Bronchial epithelial cell (primary cell): Measurements from ENCODE around the gene NHEJ1. TPM values are rescaled to one million over a fixed set of nuclear protein-coding genes. Genes with fewer than 3 reads are reported as not detected.

Source experiments
- DNase-seq: peaks from one replicate; pipeline ENCODE4 v3.0.0-alpha.2; 2010; ENCODE audit warnings: low read depth
- FAIRE-seq: peaks from 2 replicates; lab custom pipeline; 2011; peaks lifted over from hg19 to GRCh38; lab: Jason Lieb, UNC
- H3K27me3 ChIP-seq: 2 replicates; pipeline ENCODE4 v1.5.1; 2011; ENCODE audit warnings: low read length; ENCODE audit not compliant: control insufficient read depth, insufficient read depth
- H3K36me3 ChIP-seq: 2 replicates; pipeline ENCODE4 v1.5.1; 2011; ENCODE audit warnings: low read length; ENCODE audit not compliant: control insufficient read depth, insufficient read depth
- H3K4me3 ChIP-seq: 2 replicates; pipeline ENCODE4 v1.5.1; 2011; ENCODE audit warnings: mild to moderate bottlenecking, low read depth, low read length, control low read depth
- total RNA-seq: library from RNA; depleted of rRNA; stranded (reverse); fragments of >200 nt; gene quantifications from 2 replicates; pipeline ENCODE4 v1.2.1, GENCODE V29; 2014
- TF ChIP-seq, protein P1 (sequence below): IDR thresholded peaks from 2 replicates; pipeline ENCODE4 v1.5.1; 2011; ENCODE audit warnings: mild to moderate bottlenecking, moderate library complexity, low read length, control low read depth, inconsistent platforms; ENCODE audit not compliant: insufficient read depth, severe bottlenecking

The NHEJ1 gene
- total RNA-seq, 1 donor from 2014 or later, result 22.1 TPM

- Histone ChIP-seq H3K4me3 (no peak overlapping the region), H3K27me3 (no peaks in the 10 kb centered on the region), H3K36me3 (no peaks in the 10 kb centered on the region)
- TF ChIP-seq, protein P1, sequence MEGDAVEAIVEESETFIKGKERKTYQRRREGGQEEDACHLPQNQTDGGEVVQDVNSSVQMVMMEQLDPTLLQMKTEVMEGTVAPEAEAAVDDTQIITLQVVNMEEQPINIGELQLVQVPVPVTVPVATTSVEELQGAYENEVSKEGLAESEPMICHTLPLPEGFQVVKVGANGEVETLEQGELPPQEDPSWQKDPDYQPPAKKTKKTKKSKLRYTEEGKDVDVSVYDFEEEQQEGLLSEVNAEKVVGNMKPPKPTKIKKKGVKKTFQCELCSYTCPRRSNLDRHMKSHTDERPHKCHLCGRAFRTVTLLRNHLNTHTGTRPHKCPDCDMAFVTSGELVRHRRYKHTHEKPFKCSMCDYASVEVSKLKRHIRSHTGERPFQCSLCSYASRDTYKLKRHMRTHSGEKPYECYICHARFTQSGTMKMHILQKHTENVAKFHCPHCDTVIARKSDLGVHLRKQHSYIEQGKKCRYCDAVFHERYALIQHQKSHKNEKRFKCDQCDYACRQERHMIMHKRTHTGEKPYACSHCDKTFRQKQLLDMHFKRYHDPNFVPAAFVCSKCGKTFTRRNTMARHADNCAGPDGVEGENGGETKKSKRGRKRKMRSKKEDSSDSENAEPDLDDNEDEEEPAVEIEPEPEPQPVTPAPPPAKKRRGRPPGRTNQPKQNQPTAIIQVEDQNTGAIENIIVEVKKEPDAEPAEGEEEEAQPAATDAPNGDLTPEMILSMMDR, result no peak
- FAIRE-seq, result no peak
- no peak for DNase-seq
Observed at GRCh38 chr2:219131744-219132143, 28.9 kb downstream of the NHEJ1 start.

- FAIRE-seq (no peak), DNase-seq (no peak)
- Histone ChIP-seq H3K4me3 (no peak overlapping the region), H3K36me3 (no peaks in the 10 kb centered on the region), H3K27me3 (no peaks in the 10 kb centered on the region)
- TF ChIP-seq, protein P1, result no peak
Observed at GRCh38 chr2:219131327-219131726, 29.3 kb downstream of the NHEJ1 start.

DNA sequence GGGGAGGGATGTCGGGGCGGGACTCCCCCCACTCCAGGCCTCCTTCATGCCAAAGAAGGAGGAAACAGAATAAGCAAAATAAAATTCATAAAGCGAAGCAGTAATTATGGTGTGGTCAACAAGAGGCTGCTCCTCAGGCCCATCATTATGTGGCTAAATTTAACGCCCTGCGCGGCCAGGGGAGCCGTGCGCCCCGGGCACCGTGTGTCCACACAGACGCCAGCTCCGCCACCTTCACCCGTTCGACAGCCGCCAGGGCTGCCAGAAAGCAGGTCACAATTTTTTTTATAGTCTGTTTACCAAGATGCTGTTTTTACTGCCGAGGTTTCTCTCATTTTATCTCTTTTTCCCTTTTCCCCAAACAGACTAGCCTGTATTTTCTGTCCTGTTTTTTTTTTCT lies 31.0 kb downstream of the NHEJ1 start:
- DNase-seq (no peak), FAIRE-seq (no peak)
- no peaks in the 10 kb centered on the region for H3K36me3 ChIP-seq
- H3K27me3 ChIP-seq, result no peaks in the 10 kb centered on the region
- TF ChIP-seq, protein P1, result no peak
- H3K4me3 ChIP-seq, result no peak overlapping the region

GRCh38 chr2:219128396-219128795 lies 32.2 kb downstream of the NHEJ1 start:
- H3K4me3 ChIP-seq, result no peak overlapping the region
- no peaks in the 10 kb centered on the region for H3K36me3 ChIP-seq
- H3K27me3 ChIP-seq, result no peaks in the 10 kb centered on the region
- TF ChIP-seq, protein P1, result no peak
- DNase-seq (no peak), FAIRE-seq (no peak)

DNA sequence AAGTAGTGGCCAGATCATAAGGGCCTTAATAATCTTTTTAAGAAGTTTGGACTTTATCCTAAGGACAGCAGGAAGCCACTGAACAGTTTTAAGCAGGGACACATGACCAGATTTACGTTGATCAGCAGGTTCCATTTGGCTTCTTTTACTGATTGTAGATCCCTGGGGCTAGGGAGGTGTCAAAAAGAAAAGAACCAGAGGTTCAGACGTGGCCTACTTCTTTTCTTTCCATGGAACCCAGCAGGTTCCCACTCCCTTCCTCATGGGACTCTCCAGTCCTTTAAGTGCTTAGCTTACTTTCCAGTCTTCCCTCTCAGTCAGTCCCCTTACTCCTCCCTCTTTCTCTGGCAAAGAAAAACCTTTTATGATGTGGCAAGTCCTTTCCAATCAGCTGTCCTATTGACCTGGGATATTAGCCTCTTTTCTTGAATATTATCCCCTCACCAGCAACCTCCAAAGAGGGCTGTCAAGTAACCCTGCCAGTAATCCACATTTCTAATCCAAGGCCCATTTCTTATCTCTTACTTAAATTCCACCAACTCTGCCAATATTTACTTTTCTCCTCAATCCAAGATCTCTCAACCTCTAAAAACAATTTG lies 33.5 kb downstream of the NHEJ1 start:
- H3K36me3 ChIP-seq, result no peaks in the 10 kb centered on the region
- TF ChIP-seq, protein P1, result no peak
- no peak for FAIRE-seq
- H3K27me3 ChIP-seq, result no peaks in the 10 kb centered on the region
- H3K4me3 ChIP-seq, result no peak overlapping the region
- DNase-seq, result no peak

- TF ChIP-seq, protein P1, result no peak
- FAIRE-seq (no peak), DNase-seq (peak; percentile 30)
- H3K27me3 ChIP-seq, result no peaks in the 10 kb centered on the region
- H3K4me3 ChIP-seq, result no peak overlapping the region
- H3K36me3 ChIP-seq, result no peaks in the 10 kb centered on the region
Observed at GRCh38 chr2:219126555-219126954, 34.1 kb downstream of the NHEJ1 start.
